DOHH2 (cell line): ENCODE measurements around the gene KRI1.
"Not testable (repeated sequence)": the region's sequence is repeated elsewhere in the genome, so short reads cannot be mapped to it uniquely, and the experiment has no call there.

Experiments
- H3F3A ChIP-seq: fragments of 200-600 bp; sonication (generic), shearing (Covaris generic); 2 replicates; pipeline ENCODE4 v1.6.0; 2016; ENCODE audit warnings: antibody characterized with exemption, mild to moderate bottlenecking; ENCODE audit not compliant: control insufficient read depth, insufficient read depth
- H3K27ac ChIP-seq: fragments of 200-600 bp; sonication (generic); 2 replicates; pipeline ENCODE4 v1.5.1; 2014; ENCODE audit warnings: low read depth, mild to moderate bottlenecking, low read length, moderate library complexity
- H3K27me3 ChIP-seq: fragments of 200-600 bp; sonication (generic); 2 replicates; pipeline ENCODE4 v1.6.1; 2014; ENCODE audit warnings: mild to moderate bottlenecking, low read length, mixed read lengths; ENCODE audit not compliant: control insufficient read depth
- H3K36me3 ChIP-seq: fragments of 200-600 bp; sonication (generic); 2 replicates; pipeline ENCODE4 v1.6.1; 2014; ENCODE audit warnings: mild to moderate bottlenecking, low read length, moderate library complexity, mixed read lengths; ENCODE audit not compliant: control insufficient read depth
- H3K4me1 ChIP-seq: fragments of 200-600 bp; sonication (generic); 2 replicates; pipeline ENCODE4 v1.6.1; 2014; ENCODE audit warnings: mild to moderate bottlenecking, low read length, mixed read lengths; ENCODE audit not compliant: control insufficient read depth
- H3K4me2 ChIP-seq: fragments of 200-600 bp; sonication (generic); 2 replicates; pipeline ENCODE4 v1.6.0; 2014; ENCODE audit warnings: mild to moderate bottlenecking, low read length, moderate library complexity
- H3K4me3 ChIP-seq: fragments of 200-600 bp; sonication (generic); 2 replicates; pipeline ENCODE4 v1.5.1; 2014; ENCODE audit warnings: mild to moderate bottlenecking, low read length, mixed read lengths
- H3K79me2 ChIP-seq: fragments of 200-600 bp; sonication (generic); 2 replicates; pipeline ENCODE4 v1.6.1; 2014; ENCODE audit warnings: mild to moderate bottlenecking, low read length, mixed read lengths; ENCODE audit not compliant: control insufficient read depth
- H3K9me2 ChIP-seq: fragments of 200-600 bp; sonication (generic); replicated peaks from 2 replicates; pipeline ENCODE4 v1.6.1; 2014; ENCODE audit warnings: mild to moderate bottlenecking, low read length, mixed read lengths; ENCODE audit not compliant: control insufficient read depth
- H3K9me3 ChIP-seq: fragments of 200-600 bp; sonication (generic); 2 replicates; pipeline ENCODE4 v1.6.1; 2014; ENCODE audit warnings: antibody characterized with exemption, low read length, mixed read lengths; ENCODE audit not compliant: control insufficient read depth, insufficient read depth
- H4K20me1 ChIP-seq: fragments of 200-600 bp; sonication (generic); 2 replicates; pipeline ENCODE4 v1.6.0; 2014; ENCODE audit warnings: low read depth, mild to moderate bottlenecking, antibody characterized with exemption, low read length, moderate library complexity; ENCODE audit not compliant: control insufficient read depth, insufficient read depth
- CTCF ChIP-seq: fragments of 200-600 bp; sonication (generic); IDR thresholded peaks from one replicate; pipeline ENCODE4 v1.5.1; 2014; ENCODE audit warnings: antibody characterized with exemption, mild to moderate bottlenecking, low read depth, low read length; ENCODE audit not compliant: poor library complexity, severe bottlenecking
- EZH2phosphoT487 ChIP-seq: fragments of 200-600 bp; sonication (generic); IDR thresholded peaks from 2 replicates; pipeline ENCODE4 v1.6.1; 2017; ENCODE audit warnings: borderline replicate concordance, mild to moderate bottlenecking, antibody characterized with exemption, low read length, moderate library complexity, mixed read lengths

Gene KRI1

GRCh38 chr19:10533646-10534386 is 32.0 kb downstream of the KRI1 start:
- peaks cover 26% of the 10 kb centered on the region for H3K27me3 ChIP-seq
- no peak overlapping the region for H3K4me3 ChIP-seq
- H3K4me1 ChIP-seq = no peaks in the 10 kb centered on the region
- no peaks in the 10 kb centered on the region for H3K9me2 ChIP-seq
- no peak overlapping the region for H3K27ac ChIP-seq
- peaks cover 2% of the 10 kb centered on the region; the same call in 1 of the 2 replicates for H3K9me3 ChIP-seq
- H3K4me2 ChIP-seq = no peak overlapping the region
- H3K36me3 ChIP-seq = no peaks in the 10 kb centered on the region
- no peaks in the 10 kb centered on the region for H3F3A ChIP-seq
- H4K20me1 ChIP-seq = no peaks in the 10 kb centered on the region
- H3K79me2 ChIP-seq = no peaks in the 10 kb centered on the region
- TF ChIP-seq EZH2phosphoT487 = no peak
- TF ChIP-seq CTCF = no peak

DNA sequence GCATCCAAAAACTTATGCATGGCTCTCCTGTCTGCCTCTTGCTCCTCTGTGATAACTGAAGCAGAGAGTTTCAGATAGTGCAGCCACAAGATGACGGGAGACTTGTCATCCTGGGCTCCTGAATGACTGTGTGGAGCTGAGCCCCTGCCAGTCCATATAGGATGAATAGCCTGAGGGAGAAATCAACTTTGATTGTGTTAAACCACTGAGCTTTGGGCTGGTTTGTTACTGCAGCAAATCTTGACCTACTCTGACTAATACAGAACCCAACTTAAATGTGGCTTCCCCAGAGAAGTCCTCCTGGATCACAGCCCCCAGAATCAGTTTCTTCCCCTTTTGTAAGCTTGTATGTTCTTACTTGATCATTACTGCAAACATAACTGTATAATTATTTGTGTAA is 33.4 kb downstream of the KRI1 start:
- Histone ChIP-seq H3K4me3 (no peak overlapping the region), H3K27ac (no peak overlapping the region)

GRCh38 chr19:10526887-10527286 is 38.9 kb downstream of the KRI1 start:
- not testable (repeated sequence) for H4K20me1 ChIP-seq, H3F3A ChIP-seq, H3K79me2 ChIP-seq, H3K9me2 ChIP-seq, H3K4me2 ChIP-seq, H3K4me1 ChIP-seq, H3K36me3 ChIP-seq, H3K27ac ChIP-seq, H3K4me3 ChIP-seq, H3K27me3 ChIP-seq, H3K9me3 ChIP-seq

More for the DNA sequence above, 33.4 kb downstream of the KRI1 start:
- TF ChIP-seq EZH2phosphoT487 (no peak), CTCF (no peak)
- no peaks in the 10 kb centered on the region for H3F3A ChIP-seq
- no peaks in the 10 kb centered on the region for H3K36me3 ChIP-seq
- no peaks in the 10 kb centered on the region for H3K9me2 ChIP-seq
- H4K20me1 ChIP-seq = no peaks in the 10 kb centered on the region
- no peak overlapping the region for H3K4me2 ChIP-seq
- no peaks in the 10 kb centered on the region for H3K79me2 ChIP-seq
- H3K27me3 ChIP-seq = peaks cover 13% of the 10 kb centered on the region
- H3K4me1 ChIP-seq = no peaks in the 10 kb centered on the region
- peaks cover 2% of the 10 kb centered on the region; the same call in 1 of the 2 replicates for H3K9me3 ChIP-seq

DNA sequence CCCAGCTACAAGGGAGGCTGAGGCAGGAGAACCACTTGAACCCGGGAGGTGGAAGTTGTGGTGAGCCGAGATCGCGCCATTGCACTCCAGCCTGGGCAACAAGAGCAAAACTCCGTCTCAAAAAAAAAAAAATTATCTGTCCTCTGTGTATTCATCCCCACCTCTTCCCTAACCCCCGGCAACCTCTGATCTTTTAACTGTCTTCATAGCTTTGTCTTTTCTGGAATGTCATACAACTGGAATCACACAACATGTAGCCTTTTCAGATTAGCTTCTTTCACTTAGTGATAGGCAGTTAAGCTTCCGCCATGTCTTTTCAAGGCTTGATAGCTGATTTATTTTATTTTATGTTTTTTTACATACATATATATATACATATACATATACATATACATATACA is 40.2 kb downstream of the KRI1 start:
- no peaks in the 10 kb centered on the region for H3K36me3 ChIP-seq
- no peaks in the 10 kb centered on the region for H3K4me1 ChIP-seq
- H3K27ac ChIP-seq = no peak overlapping the region
- no peaks in the 10 kb centered on the region for H3K9me3 ChIP-seq
- no peaks in the 10 kb centered on the region for H3K79me2 ChIP-seq
- no peaks in the 10 kb centered on the region for H4K20me1 ChIP-seq
- no peak overlapping the region for H3K4me3 ChIP-seq
- no peaks in the 10 kb centered on the region for H3K9me2 ChIP-seq
- TF ChIP-seq EZH2phosphoT487 (no peak), CTCF (no peak)
- H3K27me3 ChIP-seq = peaks cover 8% of the 10 kb centered on the region
- H3K4me2 ChIP-seq = no peak overlapping the region
- H3F3A ChIP-seq = no peaks in the 10 kb centered on the region
